ENCODE measurements around the gene LSG1.

LSG1 gene

GRCh38 chr3:194696702-194697101, 24.7 kb upstream of the LSG1 start:
- no peak overlapping the region for H3K27ac ChIP-seq
- TF ChIP-seq, protein P1, sequence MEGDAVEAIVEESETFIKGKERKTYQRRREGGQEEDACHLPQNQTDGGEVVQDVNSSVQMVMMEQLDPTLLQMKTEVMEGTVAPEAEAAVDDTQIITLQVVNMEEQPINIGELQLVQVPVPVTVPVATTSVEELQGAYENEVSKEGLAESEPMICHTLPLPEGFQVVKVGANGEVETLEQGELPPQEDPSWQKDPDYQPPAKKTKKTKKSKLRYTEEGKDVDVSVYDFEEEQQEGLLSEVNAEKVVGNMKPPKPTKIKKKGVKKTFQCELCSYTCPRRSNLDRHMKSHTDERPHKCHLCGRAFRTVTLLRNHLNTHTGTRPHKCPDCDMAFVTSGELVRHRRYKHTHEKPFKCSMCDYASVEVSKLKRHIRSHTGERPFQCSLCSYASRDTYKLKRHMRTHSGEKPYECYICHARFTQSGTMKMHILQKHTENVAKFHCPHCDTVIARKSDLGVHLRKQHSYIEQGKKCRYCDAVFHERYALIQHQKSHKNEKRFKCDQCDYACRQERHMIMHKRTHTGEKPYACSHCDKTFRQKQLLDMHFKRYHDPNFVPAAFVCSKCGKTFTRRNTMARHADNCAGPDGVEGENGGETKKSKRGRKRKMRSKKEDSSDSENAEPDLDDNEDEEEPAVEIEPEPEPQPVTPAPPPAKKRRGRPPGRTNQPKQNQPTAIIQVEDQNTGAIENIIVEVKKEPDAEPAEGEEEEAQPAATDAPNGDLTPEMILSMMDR (conservative IDR thresholded peaks at IDR 0.05): no peak
- TF ChIP-seq ZFX (IDR thresholded peaks at IDR 0.05): no peak

- TF ChIP-seq, protein P1 (conservative IDR thresholded peaks at IDR 0.05): no peak
- no peak for TF ChIP-seq ZFX (IDR thresholded peaks at IDR 0.05)
- no peak overlapping the region; the same call in 1 of the 2 replicates for H3K27ac ChIP-seq
Measured at GRCh38 chr3:194691481-194692283, 19.7 kb upstream of the LSG1 start.

GRCh38 chr3:194690501-194691372, 18.7 kb upstream of the LSG1 start:
- no peak for TF ChIP-seq ZFX (IDR thresholded peaks at IDR 0.05)
- TF ChIP-seq, protein P1 (conservative IDR thresholded peaks at IDR 0.05): no peak
- H3K27ac ChIP-seq: no peak overlapping the region

GRCh38 chr3:194689493-194689944, 17.5 kb upstream of the LSG1 start:
- TF ChIP-seq, protein P1 (conservative IDR thresholded peaks at IDR 0.05): no peak
- TF ChIP-seq ZFX (IDR thresholded peaks at IDR 0.05): no peak
- no peak overlapping the region for H3K27ac ChIP-seq

- H3K27ac ChIP-seq: no peak overlapping the region
- TF ChIP-seq, protein P1 (conservative IDR thresholded peaks at IDR 0.05): no peak
- no peak for TF ChIP-seq ZFX (IDR thresholded peaks at IDR 0.05)
Measured at GRCh38 chr3:194688946-194689345, 17.0 kb upstream of the LSG1 start.

DNA sequence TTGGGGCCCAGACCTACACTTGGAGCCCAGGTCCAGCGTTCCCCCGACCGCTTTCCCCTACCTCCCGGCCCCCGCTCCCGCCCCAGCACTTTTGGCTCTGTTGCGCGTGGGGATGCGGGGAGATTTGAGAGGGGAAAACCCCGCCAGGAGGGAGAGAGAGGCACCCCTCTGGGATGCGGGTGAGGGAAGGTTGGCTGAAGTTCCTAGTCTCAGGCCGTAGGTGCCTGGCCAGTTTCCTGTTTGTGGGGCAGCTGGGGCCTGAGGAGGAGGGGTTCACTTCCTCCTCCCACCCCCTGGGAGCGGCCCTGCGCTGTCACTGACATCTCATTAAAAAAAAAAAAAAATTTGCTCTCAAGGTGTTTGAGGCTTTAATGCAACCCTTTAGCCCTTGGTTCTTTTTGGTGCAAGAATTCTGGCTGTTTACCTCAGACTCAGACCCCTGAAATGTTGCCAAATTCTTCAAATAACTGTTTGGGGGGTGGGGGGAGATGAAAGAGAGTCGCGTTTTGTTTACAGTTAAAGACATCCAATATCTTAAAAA, 16.3 kb upstream of the LSG1 start:
- H3K27ac ChIP-seq: no peak overlapping the region

More for the DNA sequence above, 16.3 kb upstream of the LSG1 start:
- TF ChIP-seq, protein P1 (conservative IDR thresholded peaks at IDR 0.05): no peak
- no peak for TF ChIP-seq ZFX (IDR thresholded peaks at IDR 0.05)

Data from C4-2B (cell line).